ENCODE results near the gene AP3B2. TPM values are rescaled to one million over a fixed set of nuclear protein-coding genes. Genes with fewer than 3 reads are reported as not detected.

AP3B2 gene
- total and polyA plus RNA-seq, 2 of the 4 experiments (the other 2 are of a cell fraction): 0.14 TPM; not detected in 1

DNA sequence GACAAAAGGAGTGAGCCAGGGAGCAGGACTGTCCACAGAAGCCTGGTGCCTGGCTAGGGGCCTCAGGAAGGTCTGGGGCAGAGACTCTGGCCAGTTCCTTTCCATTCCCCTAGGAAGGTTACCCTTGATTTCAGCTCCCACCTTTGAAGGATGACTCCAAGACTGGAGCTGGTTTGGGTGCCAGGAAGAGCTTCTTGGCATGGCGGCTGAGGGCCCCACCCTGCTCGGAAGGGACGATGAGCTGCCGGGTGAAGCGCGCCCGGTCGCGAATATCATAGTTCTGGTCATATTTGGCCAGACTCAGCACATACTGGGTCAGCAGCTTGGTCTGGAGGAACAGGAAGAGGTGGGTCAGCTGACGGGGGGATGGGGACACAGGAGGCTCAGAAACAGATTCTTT, 43.1 kb downstream of the AP3B2 start:
- no peak overlapping the region for H3K27ac ChIP-seq (ENCODE audit: insufficient read depth, low read length)
- H3K9me1 ChIP-seq (ENCODE audit: insufficient read depth, low read length): no peaks in the 10 kb centered on the region
- H3K36me3 ChIP-seq (ENCODE audit: control insufficient read depth, insufficient read depth, low read length): no peaks in the 10 kb centered on the region
- no peak overlapping the region for H3K4me3 ChIP-seq (ENCODE audit: insufficient read depth, low read depth, low read length)
- WGBS, 2 experiments (ENCODE audit: extremely low coverage in 2 of 2, insufficient read length in 1 of 2): no CpG with 5 or more reads among the region's 10 CpGs
- dilution Hi-C loops (cut with HindIII; ENCODE audit: low sequenced_read_pairs, unreplicated experiment): no loop called here
- H2AK5ac ChIP-seq (ENCODE audit: low read depth, low read length): no peak overlapping the region
- no peak overlapping the region for H3K14ac ChIP-seq (replicated peaks; ENCODE audit: low read depth, low read length)
- no TSS peak for BruUV-seq (replicated peaks)
- no peak overlapping the region for H4K91ac ChIP-seq (ENCODE audit: insufficient read depth, low read depth, low read length)
- intact Hi-C loops (cut with micrococcal nuclease): no loop called here
- POLR2A ChIA-PET (ENCODE audit: unreplicated experiment): no interaction called here
- DNase-seq: no peak
- no peak overlapping the region for H2AK9ac ChIP-seq (replicated peaks; ENCODE audit: low read depth, low read length, poor library complexity)
- no peak overlapping the region for H4K5ac ChIP-seq (ENCODE audit: low read depth, low read length)
- no peak overlapping the region for H3K23ac ChIP-seq (ENCODE audit: low read depth, low read length)
- in situ Hi-C loops (cut with MboI; ENCODE audit: low sequenced_read_pairs): no loop called here
- H3K4me2 ChIP-seq (ENCODE audit: low read depth, low read length): no peak overlapping the region
- H2BK20ac ChIP-seq (ENCODE audit: low read depth, low read length): no peak overlapping the region
- no peaks in the 10 kb centered on the region; the same call in 1 of the 2 replicates for H4K20me1 ChIP-seq (ENCODE audit: insufficient read depth, low read length)
- no peak overlapping the region for H2AFZ ChIP-seq (replicated peaks; ENCODE audit: low read length, poor library complexity)
- H3K56ac ChIP-seq (ENCODE audit: extremely low read depth, insufficient read depth, low read length): no peak overlapping the region
- H3K9me3 ChIP-seq (ENCODE audit: control insufficient read depth, insufficient read depth, low read length): no peaks in the 10 kb centered on the region
- no peak overlapping the region for H2BK15ac ChIP-seq (ENCODE audit: low read depth, low read length)
- ATAC-seq (ENCODE audit: low read depth): no peak
- CTCF ChIA-PET: no interaction called here
- H3K27me3 ChIP-seq (ENCODE audit: control insufficient read depth, insufficient read depth, low read length): no peaks in the 10 kb centered on the region
- no peaks in the 10 kb centered on the region for H3K4me1 ChIP-seq (ENCODE audit: control insufficient read depth, insufficient read depth, low read length)
- H3K9ac ChIP-seq (ENCODE audit: low read depth, low read length): no peak overlapping the region
- no peak overlapping the region for H2BK120ac ChIP-seq (ENCODE audit: low read depth, low read length)
- H3K18ac ChIP-seq (ENCODE audit: low read depth, low read length): no peak overlapping the region
- H3K79me1 ChIP-seq (ENCODE audit: low read depth in 1 of 2, low read length in 2 of 2): no peaks in the 10 kb centered on the region
- H4K8ac ChIP-seq (ENCODE audit: low read depth in 2 of 2, low read length in 2 of 2): no peak overlapping the region
- TF ChIP-seq MAZ (IDR thresholded peaks at IDR 0.05; ENCODE audit: borderline replicate concordance, low read depth, low read length) (no peak), NFE2L2 (IDR thresholded peaks at IDR 0.05; ENCODE audit: low read depth, low read length) (no peak), MXI1 (IDR thresholded peaks at IDR 0.05; ENCODE audit: borderline replicate concordance, low read depth, low read length) (no peak), MAFK (IDR thresholded peaks at IDR 0.05; ENCODE audit: low read depth, low read length) (no peak), BHLHE40 (IDR thresholded peaks at IDR 0.05; ENCODE audit: low read depth, low read length) (no peak), CHD1 (IDR thresholded peaks at IDR 0.05; ENCODE audit: low read depth, low read length) (no peak), RFX5 (IDR thresholded peaks at IDR 0.05; ENCODE audit: low read depth, low read length) (no peak), POLR2A (IDR thresholded peaks at IDR 0.05; ENCODE audit: low read depth, low read length) (no peak)
- TF ChIP-seq, protein P1, sequence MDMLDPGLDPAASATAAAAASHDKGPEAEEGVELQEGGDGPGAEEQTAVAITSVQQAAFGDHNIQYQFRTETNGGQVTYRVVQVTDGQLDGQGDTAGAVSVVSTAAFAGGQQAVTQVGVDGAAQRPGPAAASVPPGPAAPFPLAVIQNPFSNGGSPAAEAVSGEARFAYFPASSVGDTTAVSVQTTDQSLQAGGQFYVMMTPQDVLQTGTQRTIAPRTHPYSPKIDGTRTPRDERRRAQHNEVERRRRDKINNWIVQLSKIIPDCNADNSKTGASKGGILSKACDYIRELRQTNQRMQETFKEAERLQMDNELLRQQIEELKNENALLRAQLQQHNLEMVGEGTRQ (IDR thresholded peaks at IDR 0.05; ENCODE audit: low read depth, low read length): no peak
- no peak overlapping the region for H3K4ac ChIP-seq (ENCODE audit: low read depth, low read length)
- H2BK5ac ChIP-seq (ENCODE audit: low read depth, low read length, poor library complexity, severe bottlenecking): no peak overlapping the region

All from IMR-90 (cell line).